Caki2 (cell line): Measurements from ENCODE around the gene SERTM2. TPM values are rescaled to one million over a fixed set of nuclear protein-coding genes. Genes with fewer than 3 reads are reported as not detected.

Experiments used
- DNase-seq: peaks from one replicate; pipeline ENCODE4 v3.0.0-alpha.2; 2015; ENCODE audit warnings: low read depth
- in situ Hi-C: cut with HindIII; loops from 2 replicates; pipeline ENCODE4 v1.10.0; 2016; ENCODE audit warnings: low sequenced_read_pairs, low pct_unique_long_range_greater_than_20kb, mixed read lengths
- total RNA-seq: library from RNA; depleted of rRNA; stranded (reverse); fragments of >200 nt; shearing (Covaris generic); gene quantifications from 2 replicates; pipeline ENCODE4 v1.2.3, GENCODE V29; 2014; ENCODE audit warnings: low replicate concordance; rRNA removed

The SERTM2 gene
- not detected in 2 replicates for total RNA-seq

- in situ Hi-C loops = no loop called here
- DNase-seq = peak; percentile 19
Measured at GRCh38 chrX:111511477-111511876, at the start of gene SERTM2. Gene SERTM2, plus strand, starts transcription at chrX:111511645. Its CDS starts 7,213 bp downstream, at chrX:111518858.

DNA sequence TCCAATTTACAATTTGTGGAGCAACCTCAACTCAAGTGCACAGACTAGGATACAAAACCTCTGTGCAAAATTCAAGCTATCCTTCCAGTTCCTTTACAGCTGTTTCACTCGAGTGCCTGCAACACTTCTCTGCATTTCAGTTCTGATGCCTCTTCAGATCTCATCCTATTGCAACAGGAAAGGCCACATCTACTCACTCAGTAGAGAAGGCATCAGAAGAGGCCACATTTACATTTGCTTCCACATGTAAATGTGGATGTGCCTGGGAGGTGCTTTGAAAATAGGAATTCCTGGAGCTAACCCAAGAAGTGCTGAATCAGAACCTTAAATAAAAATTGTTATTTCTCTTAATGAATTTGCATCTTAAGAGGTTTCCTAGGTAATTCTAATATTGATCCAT is 45.8 kb upstream of the SERTM2 start:
- in situ Hi-C loops = no loop called here

DNA sequence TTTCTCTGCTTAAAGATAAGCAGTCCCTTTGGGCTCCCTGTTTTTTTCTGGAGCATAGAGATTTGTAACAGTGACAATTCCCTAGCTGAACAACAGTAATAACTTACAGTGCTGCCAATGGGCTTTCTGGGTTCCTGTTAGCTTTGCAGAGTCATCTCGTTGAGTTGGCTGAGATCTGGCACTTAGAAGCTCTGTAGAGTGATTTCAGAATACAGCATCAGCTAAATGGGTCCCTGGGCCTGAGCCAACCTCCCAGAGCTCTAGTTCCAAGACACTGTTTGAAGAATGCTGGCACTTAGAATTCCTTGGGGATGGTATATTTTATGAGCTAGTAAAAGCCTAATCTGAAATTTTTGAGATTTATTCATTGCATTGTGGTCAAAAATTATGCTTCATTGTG is 43.5 kb upstream of the SERTM2 start:
- no peak for DNase-seq
- in situ Hi-C loops = no loop called here

More for the DNA sequence above, 45.8 kb upstream of the SERTM2 start:
- DNase-seq = no peak

DNA sequence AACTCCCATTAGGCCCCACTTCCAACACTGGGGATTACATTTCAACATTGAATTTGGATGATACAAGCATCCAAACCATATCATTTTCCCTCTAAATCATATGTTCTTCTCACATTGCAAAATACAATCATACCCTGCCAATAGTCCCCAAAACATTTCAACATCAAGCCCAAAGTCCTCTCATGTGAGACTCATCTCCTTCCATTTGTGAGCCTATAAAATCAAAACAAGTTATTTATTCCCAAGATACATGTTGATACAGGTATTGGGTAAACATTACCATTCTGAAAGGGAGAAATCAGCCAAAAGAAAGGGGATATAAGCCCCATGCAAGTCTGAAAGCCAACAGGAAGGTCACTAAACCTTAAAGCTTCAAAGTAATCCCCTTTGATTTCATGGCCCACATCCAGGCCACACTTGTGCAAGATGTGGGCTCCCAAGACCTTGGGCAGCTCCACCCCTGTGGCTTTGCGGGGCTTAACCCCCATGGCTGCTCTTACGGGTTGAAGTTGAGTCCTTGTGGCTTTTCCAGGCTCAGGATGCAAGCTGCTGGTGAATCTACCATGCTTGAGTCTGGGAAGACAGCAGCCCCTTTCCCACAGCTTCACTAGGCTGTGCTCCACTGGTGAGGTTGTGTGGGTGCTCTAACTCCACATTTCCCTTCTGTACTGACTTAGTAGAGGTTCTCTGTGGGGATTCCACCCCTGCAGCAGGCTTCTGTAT is 40.6 kb upstream of the SERTM2 start:
- in situ Hi-C loops = no loop called here
- no peak for DNase-seq

GRCh38 chrX:111481896-111482295 is 29.5 kb upstream of the SERTM2 start:
- in situ Hi-C loops = no loop called here
- no peak for DNase-seq

GRCh38 chrX:111483135-111483534 is 28.3 kb upstream of the SERTM2 start:
- peak; percentile 73 for DNase-seq
- in situ Hi-C loops = no loop called here

GRCh38 chrX:111483881-111484280 is 27.6 kb upstream of the SERTM2 start:
- in situ Hi-C loops = no loop called here
- peak; percentile 49 for DNase-seq

DNA sequence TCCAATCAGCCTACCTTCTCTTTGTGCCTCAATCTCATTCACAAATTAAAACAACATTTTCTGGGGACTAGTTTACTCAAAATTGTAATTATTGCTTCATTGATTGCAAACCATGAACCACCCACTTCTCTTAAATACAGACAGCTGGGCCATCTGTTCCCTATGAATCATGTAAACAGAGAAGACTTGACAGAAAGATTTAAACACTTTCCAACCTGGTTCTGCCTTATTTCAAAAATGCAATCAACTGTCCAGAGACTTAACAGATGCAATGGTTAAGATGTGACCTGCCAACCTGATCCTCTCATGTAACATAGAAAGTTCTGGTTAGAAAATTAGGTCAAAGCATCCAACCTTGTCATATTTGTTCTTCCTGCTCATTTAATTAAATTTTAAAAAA is 20.8 kb upstream of the SERTM2 start:
- in situ Hi-C loops = no loop called here
- DNase-seq = no peak

DNA sequence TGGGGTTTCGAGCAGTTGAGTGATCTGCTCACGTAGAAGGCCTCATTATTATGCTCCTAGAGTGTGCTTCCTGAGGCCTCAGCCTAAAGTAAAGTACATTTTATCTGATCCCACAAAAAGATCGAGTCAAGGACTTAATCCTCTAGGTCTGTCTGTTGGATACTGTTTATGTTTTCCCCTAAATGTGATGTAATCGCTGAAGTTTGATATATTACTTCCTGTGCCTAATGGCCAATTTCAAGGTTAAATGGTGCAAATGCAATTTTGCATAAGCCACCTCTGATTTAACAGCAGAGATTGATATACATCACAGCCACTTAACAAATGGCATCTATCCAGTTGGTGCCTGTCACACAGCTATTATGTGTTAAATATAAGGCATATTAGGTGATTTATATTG is 19.4 kb upstream of the SERTM2 start:
- in situ Hi-C loops = no loop called here
- no peak for DNase-seq

DNA sequence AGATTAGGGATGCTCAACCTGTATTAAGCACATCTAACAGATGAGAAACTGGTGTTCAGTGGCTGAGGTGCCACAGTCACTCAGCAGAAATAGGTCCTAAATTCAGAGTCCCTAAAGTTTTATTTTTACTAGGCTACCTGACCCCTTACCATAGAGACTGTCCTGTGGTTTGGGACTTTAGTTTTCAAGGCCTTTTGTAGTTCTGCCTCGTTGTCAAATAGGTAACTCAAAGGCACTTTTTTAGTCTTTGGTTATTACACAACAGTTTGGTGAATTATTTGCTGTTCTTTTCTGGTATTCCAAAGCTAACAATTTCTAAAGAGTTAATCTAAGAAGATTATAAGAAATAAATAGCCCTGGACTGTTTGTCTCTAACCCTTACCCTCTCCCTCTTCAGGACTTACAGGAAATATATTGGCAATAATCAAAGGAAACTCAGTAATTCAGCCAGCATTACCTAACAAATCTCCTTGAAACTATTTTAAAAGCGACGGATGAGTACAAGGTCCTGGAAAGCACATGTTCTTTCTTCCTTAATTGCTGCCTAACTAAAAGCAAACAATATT is 12.8 kb upstream of the SERTM2 start:
- no peak for DNase-seq
- in situ Hi-C loops = no loop called here

- no peak for DNase-seq
- in situ Hi-C loops = no loop called here
Measured at GRCh38 chrX:111503485-111503993, 7.9 kb upstream of the SERTM2 start.

GRCh38 chrX:111504941-111505340 is 6.5 kb upstream of the SERTM2 start:
- no peak for DNase-seq
- in situ Hi-C loops = no loop called here

GRCh38 chrX:111505783-111506182 is 5.7 kb upstream of the SERTM2 start:
- in situ Hi-C loops = no loop called here

GRCh38 chrX:111506826-111507225 is 4.6 kb upstream of the SERTM2 start:
- in situ Hi-C loops = no loop called here
- DNase-seq = no peak

More at GRCh38 chrX:111505783-111506182, 5.7 kb upstream of the SERTM2 start:
- no peak for DNase-seq

DNA sequence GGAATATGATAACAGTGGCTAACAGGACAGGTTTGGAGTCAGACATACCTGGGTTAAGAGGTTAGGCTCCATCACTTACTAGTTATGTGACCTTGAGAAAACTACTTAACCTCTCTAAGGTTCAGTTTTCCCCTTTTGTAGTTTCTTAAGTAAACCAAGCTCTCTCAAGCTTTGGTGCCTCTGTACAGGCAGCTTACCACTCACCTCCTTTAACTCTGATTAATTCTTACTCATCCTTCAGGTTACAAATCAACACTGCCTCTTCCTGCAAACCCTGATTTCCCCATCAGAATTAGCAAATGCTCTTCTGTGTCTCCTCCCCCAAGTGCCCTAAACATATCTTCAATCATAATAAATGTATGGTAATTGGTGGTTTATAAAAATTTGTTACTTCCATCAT is 3.5 kb upstream of the SERTM2 start:
- in situ Hi-C loops = no loop called here
- peak; percentile 36 for DNase-seq

GRCh38 chrX:111515298-111515697 is 3.9 kb downstream of the SERTM2 start:
- in situ Hi-C loops = no loop called here
- DNase-seq = no peak

DNA sequence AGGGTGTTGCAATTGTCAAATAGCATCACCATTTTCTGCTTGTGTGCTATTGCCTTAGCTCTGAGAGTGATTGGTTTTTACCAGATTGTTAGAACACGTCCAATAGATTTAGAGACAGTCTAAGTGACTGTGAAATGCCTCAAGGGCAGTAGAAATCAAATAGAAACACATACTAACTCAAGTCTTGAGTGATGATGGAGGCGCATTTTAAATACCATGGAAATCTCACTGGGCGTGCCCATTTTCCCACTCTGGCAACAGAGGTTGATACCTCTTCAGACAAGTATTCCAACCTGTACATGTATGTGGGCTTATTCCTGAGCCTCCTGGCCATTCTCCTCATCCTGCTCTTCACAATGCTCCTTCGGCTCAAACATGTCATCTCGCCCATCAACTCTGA is 7.2 kb downstream of the SERTM2 start:
- no peak for DNase-seq
- in situ Hi-C loops = no loop called here

- no peak for DNase-seq
- in situ Hi-C loops = no loop called here
Measured at GRCh38 chrX:111519215-111519614, 7.8 kb downstream of the SERTM2 start.

DNA sequence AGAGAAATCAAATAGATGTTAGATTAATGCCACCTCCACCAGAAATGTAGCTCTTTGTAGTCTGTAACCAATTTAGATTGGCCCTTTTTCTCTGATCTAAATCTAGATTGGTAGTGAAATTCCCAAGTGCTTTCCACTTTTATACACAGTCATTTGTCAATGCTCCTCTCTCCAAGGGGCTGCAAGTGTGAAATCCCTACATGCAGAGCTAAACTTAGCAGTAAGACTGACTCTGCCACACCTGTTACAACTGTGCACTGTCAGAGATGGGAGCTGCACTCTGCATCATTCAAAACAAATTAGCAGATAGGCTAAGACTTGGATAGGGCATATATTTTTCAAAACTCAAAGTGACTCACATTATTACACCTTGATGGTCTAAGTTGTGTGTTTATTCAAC is 9.1 kb downstream of the SERTM2 start:
- no peak for DNase-seq
- in situ Hi-C loops = no loop called here

DNA sequence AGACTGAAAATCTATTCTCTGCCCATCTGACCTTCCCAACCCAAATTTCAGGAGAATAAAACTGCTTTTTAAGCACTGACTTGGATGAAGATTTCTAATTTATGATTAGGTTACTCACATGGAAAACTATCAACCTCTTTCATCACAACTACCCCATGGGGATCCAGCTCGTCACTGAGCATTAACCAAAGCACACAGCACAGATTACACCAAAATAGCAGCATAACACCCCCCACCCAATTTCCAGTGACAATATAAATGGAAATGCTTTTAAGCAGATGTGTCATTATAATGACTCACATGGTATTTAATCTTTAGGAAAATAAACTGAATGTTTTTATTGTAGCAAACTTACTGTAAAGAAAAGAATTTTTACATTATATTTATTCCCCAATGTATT is 9.7 kb downstream of the SERTM2 start:
- DNase-seq = no peak
- in situ Hi-C loops = no loop called here
